Vagina (tissue), 2 donors: ENCODE data around the gene ABCA3. TPM values are rescaled to one million over a fixed set of nuclear protein-coding genes. Genes with fewer than 3 reads are reported as not detected.

ENCODE experiments used
- DNase-seq, 2 donors: peaks; one replicate each; pipeline ENCODE4 v3.0.0-alpha.2; 2017; ENCODE audit errors: extremely low spot score in 2 of 2
- H3K27ac ChIP-seq: fragments of 200-600 bp; sonication (generic); one replicate; pipeline ENCODE4 v1.5.1; 2019
- H3K27me3 ChIP-seq: fragments of 200-600 bp; sonication (generic); one replicate; pipeline ENCODE4 v1.5.1; 2019
- H3K36me3 ChIP-seq, 2 donors: fragments of 200-600 bp; sonication (generic); one replicate each; pipeline ENCODE4 v1.5.1; 2017 to 2019
- H3K4me1 ChIP-seq: fragments of 200-600 bp; sonication (generic); one replicate; pipeline ENCODE4 v1.5.1; 2019
- H3K4me3 ChIP-seq, 2 donors: fragments of 200-600 bp; sonication (generic); 1 replicate in 1 of 2; 2 replicates in 1 of 2; pipeline ENCODE4 v1.5.1; 2016 to 2019
- H3K9me3 ChIP-seq: fragments of 200-600 bp; sonication (generic); one replicate; pipeline ENCODE4 v1.5.1; 2019
- POLR2A ChIP-seq, 2 donors: fragments of 450-650 bp; IDR thresholded peaks; one replicate each; pipeline ENCODE4 v1.6.1; 2017; ENCODE audit warnings: antibody characterized with exemption in 2 of 2, mild to moderate bottlenecking in 2 of 2, moderate library complexity in 2 of 2
- POLR2AphosphoS5 ChIP-seq, 2 donors: sonication (generic); formaldehyde crosslinking; IDR thresholded peaks; one replicate each; pipeline ENCODE4 v1.9.0; 2017; ENCODE audit warnings: antibody characterized with exemption in 2 of 2, mild to moderate bottlenecking in 2 of 2, low read depth in 1 of 2; ENCODE audit not compliant: insufficient read depth in 1 of 2
- intact Hi-C: fragments of 100-400 bp; cut with DNase I; formaldehyde crosslinking; loops from one replicate; pipeline ENCODE4 v1.15.1; 2023
- total RNA-seq: library from RNA; depleted of rRNA; stranded (reverse); fragments of >200 nt; gene quantifications from one replicate; pipeline ENCODE4 v1.2.3, GENCODE V29; 2016
- TF ChIP-seq, protein P1 (sequence below), 3 experiments: fragments of 450-650 bp in 2 of 3; fragments of 200-600 bp in 1 of 3; sonication (generic) in 1 of 3; IDR thresholded peaks; one replicate each; pipeline ENCODE4 v1.5.1; 2017 to 2019; ENCODE audit warnings: antibody characterized with exemption in 3 of 3, mild to moderate bottlenecking in 2 of 3, moderate library complexity in 2 of 3

Gene ABCA3
- total RNA-seq, 1 donor from 2014 or later: 5.4 TPM

DNA sequence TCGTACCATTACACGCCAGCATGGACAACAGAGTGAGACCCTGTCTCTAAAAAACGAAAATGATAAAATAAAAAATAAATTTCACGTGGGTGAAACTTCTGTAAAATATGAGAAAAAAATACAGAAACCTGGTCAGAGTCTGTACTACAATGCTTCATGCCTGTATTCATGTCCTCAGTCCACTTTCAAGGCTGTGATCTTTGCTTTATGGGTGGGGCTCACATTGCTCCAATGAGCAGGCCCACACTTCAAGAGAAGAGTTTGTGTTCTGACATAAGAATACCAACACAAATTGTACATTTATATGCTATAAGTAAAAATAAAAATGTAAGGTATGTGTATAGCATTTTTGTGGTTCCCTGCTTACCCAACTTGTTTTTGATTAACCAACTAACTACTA, 32.2 kb upstream of the ABCA3 start:
- H3K9me3 ChIP-seq: no peaks in the 10 kb centered on the region
- H3K4me1 ChIP-seq: no peaks in the 10 kb centered on the region
- no peak overlapping the region for H3K27ac ChIP-seq
- no peak for DNase-seq
- H3K27me3 ChIP-seq: no peaks in the 10 kb centered on the region
- no peak overlapping the region for H3K4me3 ChIP-seq
- intact Hi-C loops: no loop called here
- TF ChIP-seq POLR2A (IDR thresholded peaks at IDR 0.05) (no peak), POLR2AphosphoS5 (IDR thresholded peaks at IDR 0.05; ENCODE audit: insufficient read depth in 1 of 2, low read depth in 1 of 2) (no peak)
- TF ChIP-seq, protein P1, sequence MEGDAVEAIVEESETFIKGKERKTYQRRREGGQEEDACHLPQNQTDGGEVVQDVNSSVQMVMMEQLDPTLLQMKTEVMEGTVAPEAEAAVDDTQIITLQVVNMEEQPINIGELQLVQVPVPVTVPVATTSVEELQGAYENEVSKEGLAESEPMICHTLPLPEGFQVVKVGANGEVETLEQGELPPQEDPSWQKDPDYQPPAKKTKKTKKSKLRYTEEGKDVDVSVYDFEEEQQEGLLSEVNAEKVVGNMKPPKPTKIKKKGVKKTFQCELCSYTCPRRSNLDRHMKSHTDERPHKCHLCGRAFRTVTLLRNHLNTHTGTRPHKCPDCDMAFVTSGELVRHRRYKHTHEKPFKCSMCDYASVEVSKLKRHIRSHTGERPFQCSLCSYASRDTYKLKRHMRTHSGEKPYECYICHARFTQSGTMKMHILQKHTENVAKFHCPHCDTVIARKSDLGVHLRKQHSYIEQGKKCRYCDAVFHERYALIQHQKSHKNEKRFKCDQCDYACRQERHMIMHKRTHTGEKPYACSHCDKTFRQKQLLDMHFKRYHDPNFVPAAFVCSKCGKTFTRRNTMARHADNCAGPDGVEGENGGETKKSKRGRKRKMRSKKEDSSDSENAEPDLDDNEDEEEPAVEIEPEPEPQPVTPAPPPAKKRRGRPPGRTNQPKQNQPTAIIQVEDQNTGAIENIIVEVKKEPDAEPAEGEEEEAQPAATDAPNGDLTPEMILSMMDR (IDR thresholded peaks at IDR 0.05): no peak
- H3K36me3 ChIP-seq: no peaks in the 10 kb centered on the region

DNA sequence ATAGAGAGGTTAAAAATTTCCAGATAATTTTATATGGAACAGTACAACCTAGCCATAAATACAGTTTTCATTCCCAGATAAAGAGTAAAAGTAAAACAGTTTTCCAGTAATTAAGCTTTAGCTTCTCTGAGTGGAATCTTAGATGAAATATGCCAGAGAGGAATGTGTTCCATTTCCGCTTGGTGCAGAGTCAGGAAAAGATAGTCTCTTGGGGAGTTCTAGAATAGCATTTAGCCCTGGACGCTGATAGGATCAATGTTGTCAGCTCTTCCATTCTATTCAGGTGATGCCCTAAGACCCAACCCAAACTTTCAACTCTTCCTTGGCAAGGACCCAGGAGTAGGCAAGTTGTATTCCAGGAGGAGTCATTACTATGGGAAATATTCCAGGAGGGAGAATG, 30.9 kb upstream of the ABCA3 start:
- intact Hi-C loops: no loop called here
- H3K4me3 ChIP-seq: no peak overlapping the region
- no peaks in the 10 kb centered on the region for H3K4me1 ChIP-seq
- no peak overlapping the region for H3K27ac ChIP-seq
- no peaks in the 10 kb centered on the region for H3K27me3 ChIP-seq
- no peaks in the 10 kb centered on the region for H3K9me3 ChIP-seq
- TF ChIP-seq POLR2A (IDR thresholded peaks at IDR 0.05): no peak
- TF ChIP-seq, protein P1 (IDR thresholded peaks at IDR 0.05): no peak
- TF ChIP-seq POLR2AphosphoS5 (IDR thresholded peaks at IDR 0.05; ENCODE audit: insufficient read depth in 1 of 2, low read depth in 1 of 2): no peak
- no peaks in the 10 kb centered on the region for H3K36me3 ChIP-seq
- no peak for DNase-seq

DNA sequence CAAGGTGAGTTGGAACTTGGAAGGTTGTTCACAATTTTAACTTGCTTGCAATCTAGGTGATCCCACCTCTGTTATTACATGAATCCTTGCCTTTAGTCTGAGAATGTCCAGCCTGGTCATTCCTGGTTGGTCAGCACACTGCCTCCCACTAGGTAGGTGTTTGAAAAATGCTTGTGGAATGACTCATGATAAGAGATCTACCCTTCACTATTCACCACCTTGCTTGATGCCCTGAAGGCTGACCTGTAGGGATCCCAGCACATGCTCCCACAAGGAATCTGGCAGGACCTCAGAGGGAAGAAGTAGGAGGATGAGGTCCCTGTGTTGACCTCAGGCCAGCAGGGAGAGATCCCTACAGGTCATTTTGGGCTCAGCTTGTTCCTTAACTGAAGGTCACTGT, 30.2 kb upstream of the ABCA3 start:
- no peaks in the 10 kb centered on the region for H3K27me3 ChIP-seq
- H3K9me3 ChIP-seq: no peaks in the 10 kb centered on the region
- TF ChIP-seq, protein P1 (IDR thresholded peaks at IDR 0.05): no peak
- TF ChIP-seq POLR2A (IDR thresholded peaks at IDR 0.05) (no peak), POLR2AphosphoS5 (IDR thresholded peaks at IDR 0.05; ENCODE audit: insufficient read depth in 1 of 2, low read depth in 1 of 2) (no peak)
- intact Hi-C loops: no loop called here
- DNase-seq: no peak
- no peaks in the 10 kb centered on the region for H3K36me3 ChIP-seq
- no peak overlapping the region for H3K4me3 ChIP-seq
- H3K27ac ChIP-seq: no peak overlapping the region
- no peaks in the 10 kb centered on the region for H3K4me1 ChIP-seq

DNA sequence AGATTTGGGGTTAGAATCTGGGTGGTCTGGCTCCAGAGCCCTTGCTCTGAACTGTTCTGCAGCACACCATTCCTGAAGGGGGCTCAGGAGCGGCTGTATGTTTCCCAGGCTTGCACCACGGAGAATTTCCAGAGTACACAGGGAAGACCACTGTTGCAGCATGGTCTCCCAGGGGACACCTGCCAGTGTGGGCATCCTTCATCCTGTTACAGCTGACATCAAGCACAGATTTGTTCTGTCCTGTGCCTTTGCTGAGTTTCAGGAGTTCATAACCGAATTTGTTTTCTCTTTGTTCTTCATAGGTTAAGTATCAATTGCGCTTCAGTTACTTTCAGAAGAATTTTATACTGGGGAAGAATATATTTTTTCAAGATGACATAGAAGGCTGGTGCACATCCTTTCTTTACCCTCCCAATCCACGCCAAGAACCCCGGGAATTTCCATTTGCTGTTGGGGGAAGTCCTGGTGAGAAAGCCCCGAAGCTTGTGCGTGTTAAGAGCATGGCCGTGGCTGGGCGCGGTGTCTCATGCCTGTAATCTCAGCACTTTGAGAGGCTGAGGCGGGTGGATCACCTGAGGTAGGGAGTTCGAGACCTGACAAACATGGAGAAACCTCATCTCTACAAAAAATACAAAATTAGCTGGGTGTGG, 26.3 kb upstream of the ABCA3 start:
- Histone ChIP-seq H3K27me3 (no peaks in the 10 kb centered on the region), H3K27ac (no peak overlapping the region), H3K4me1 (no peaks in the 10 kb centered on the region), H3K9me3 (no peaks in the 10 kb centered on the region), H3K4me3 (no peak overlapping the region), H3K36me3 (no peaks in the 10 kb centered on the region)
- intact Hi-C loops: no loop called here
- TF ChIP-seq, protein P1 (IDR thresholded peaks at IDR 0.05): no peak
- TF ChIP-seq POLR2A (IDR thresholded peaks at IDR 0.05): no peak
- no peak for TF ChIP-seq POLR2AphosphoS5 (IDR thresholded peaks at IDR 0.05; ENCODE audit: insufficient read depth in 1 of 2, low read depth in 1 of 2)
- no peak for DNase-seq

DNA sequence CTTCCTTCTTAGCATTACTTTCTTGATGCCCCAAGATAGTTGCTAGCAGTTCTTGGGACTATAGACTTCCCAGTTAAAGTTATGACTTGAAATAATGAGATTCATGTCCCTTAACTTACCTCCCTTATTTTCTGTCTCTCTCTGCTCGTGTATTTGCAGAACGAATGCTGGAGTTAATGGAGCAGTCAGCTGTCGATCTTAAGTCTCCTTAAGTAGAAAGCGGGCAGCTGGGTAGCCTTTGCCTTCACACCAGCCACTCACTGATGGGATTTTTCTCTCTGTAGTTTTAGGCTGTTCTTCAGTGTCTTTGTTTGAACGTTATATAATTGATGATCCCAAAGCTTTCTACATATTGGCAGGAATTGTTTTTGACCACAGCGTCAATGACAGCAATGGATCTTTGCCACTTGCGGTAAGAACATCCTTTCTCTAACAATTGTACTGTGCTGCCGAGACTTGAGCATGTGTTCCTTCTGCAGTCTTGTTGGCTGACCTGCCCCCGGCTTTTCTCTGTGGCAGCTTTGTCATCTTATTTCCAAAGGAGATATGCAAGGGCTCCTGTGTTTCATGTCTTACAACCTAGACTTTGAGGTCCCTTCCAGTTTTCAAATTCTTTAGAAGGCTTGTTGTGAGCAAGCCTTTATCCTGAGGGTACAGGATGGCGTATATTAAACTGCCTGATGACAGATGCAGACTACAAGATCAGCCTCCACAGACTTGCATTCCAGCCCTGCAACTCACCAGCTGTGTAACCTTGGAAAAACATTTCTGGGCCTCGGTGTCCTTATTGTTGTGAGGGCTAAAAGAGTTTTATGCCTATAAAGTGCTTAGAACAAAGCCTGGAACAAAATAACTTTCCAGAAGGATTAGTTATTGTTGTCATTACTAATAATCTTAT, 25.1 kb upstream of the ABCA3 start:
- H3K27me3 ChIP-seq: no peaks in the 10 kb centered on the region
- no peaks in the 10 kb centered on the region for H3K36me3 ChIP-seq
- no peak overlapping the region for H3K27ac ChIP-seq
- no peaks in the 10 kb centered on the region for H3K4me1 ChIP-seq
- DNase-seq: no peak
- no peak overlapping the region for H3K4me3 ChIP-seq
- TF ChIP-seq POLR2AphosphoS5 (IDR thresholded peaks at IDR 0.05; ENCODE audit: insufficient read depth in 1 of 2, low read depth in 1 of 2): no peak
- TF ChIP-seq, protein P1 (IDR thresholded peaks at IDR 0.05): no peak
- TF ChIP-seq POLR2A (IDR thresholded peaks at IDR 0.05): no peak
- no peaks in the 10 kb centered on the region for H3K9me3 ChIP-seq
- intact Hi-C loops: no loop called here
